CD1c-positive myeloid dendritic cell (primary cell): Measurements from ENCODE around the gene HCST.
A peak's percentile ranks its signal among the peaks of the same experiment; 100 is the strongest.
"Not testable (repeated sequence)": the region's sequence is repeated elsewhere in the genome, so short reads cannot be mapped to it uniquely, and the experiment has no call there.

Source experiments
- DNase-seq: peaks from one replicate; pipeline ENCODE4 v3.0.0-alpha.2; 2016; ENCODE audit errors: extremely low spot score

HCST gene

DNA sequence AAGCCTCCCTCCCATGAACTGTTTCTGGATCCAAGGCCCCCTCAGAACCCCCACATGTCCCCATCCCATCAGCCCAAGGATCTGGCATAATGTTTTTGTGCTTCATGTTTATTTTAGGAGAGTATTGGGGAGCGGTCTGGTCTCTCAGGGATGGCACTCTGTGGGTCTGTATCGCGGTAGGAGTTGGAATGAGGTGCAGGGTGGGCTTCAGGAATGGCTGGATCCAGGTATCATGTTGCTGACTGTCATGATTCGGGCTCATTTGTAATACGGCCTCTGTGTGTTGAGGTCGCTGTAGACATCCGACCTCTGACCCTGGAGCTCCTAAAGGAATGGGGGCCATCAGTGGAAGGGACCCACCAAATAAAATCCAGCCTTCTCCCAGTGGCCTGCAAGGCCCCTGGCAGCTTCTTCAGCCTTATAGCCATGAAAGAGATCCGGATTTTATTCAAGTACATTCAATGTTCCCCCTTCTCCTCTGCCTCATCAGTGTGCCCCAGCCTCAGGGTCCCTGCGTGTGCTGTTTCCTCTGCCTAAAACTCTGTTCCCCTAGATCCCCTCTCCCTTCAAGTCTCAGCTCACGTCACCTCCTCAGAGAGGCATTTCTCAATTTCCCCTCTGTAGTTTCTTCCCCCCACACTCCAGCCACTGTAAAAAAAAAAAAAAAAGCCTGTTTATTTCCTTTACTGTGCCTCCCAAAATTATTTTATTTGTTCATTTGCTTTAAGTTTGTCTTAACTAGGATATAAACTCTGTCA, 2.2 kb downstream of the HCST start:
- DNase-seq, result peak; percentile 81

DNA sequence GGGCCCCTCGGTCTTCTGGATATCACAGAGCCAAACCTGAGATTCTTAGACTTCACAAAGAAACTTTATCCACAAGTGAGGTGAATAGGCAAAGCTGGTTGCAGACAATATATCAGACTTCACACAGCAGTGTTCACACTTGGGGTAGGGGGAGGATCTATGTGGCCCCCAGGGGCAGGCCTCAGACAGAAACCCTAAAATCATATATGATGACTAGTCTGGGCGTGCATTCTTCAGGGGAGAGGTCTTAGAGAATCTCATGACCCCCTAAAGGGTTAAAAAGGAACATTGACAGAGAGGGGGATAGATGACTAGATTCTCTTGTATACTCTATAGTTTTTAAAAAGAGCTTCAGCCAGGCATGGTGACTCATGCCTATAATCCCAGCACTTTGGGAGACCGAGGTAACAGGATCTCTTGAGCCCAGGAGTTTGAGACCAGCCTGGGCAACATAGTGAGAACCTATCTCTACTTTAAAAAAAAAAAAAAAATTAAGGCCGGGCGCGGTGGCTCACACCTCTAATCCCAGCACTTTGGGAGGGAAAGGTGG, 2.9 kb downstream of the HCST start:
- peak; percentile 15 for DNase-seq

DNA sequence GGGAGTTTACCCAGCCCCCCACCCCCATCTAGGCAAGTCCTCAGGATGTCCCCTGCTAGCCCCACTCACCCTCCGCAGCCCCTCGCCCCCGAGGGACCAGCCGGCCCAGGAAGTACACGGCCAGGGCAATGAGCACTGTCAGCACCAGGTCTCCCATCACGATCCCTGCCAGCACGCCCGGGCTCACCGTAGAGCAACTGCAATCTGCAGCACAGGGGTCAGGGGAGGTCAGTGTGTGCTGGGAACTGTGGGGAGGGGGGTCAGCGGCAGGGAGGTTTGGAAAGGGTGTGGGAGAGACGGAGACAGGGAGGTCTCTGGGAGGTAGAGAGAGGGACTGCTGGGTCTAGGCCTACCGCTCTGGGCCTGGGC, 5.0 kb downstream of the HCST start:
- DNase-seq, result no peak

DNA sequence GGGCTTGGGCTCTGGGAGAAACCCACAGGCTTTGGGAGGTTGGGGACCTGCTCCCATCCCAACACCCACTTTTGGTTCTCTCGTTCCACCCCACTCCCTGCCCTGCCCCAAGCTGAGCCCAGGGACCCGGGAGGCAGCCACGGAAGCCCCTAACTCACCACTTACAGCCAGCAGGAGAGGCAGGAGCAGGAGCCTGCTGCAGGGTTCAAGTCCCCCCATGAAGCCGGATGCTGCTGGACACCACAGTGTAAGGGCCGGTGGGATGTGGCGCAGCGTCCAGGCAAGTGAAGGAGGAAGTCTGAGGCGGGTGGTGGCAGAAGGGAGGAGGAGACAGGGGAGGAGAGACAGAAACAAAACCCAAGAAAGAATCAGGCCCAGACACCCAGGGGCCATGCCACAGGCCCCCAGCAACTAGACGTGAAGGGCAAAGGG, 5.7 kb downstream of the HCST start, which contains the start of gene TYROBP:
Gene TYROBP (minus strand): TSS at position 286 of the 432 bp plus-strand sequence. CDS start 67 bp downstream, at position 219.
- DNase-seq, result peak; percentile 52

GRCh38 chr19:35908973-35909683, 6.8 kb downstream of the HCST start:
- DNase-seq, result peak; percentile 97

DNA sequence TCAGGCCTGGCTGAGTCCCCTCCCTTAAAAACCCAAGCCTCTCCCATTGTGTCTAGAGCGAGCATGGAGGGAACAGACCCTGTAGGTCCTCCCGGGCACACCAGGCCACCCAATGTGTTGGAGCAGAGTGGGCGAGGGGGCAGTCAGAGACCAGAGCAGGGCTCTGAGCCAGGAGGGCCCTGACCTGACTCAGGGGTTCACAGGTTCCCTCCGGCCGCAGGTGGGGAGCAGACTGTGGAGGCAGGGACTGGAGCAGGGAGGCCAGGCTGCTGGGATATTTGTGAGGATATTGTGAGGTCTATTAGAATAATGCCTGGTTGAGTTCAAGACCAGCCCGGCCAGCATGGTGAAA, 7.3 kb downstream of the HCST start:
- DNase-seq, result no peak

- DNase-seq, result not testable (repeated sequence)
Measured at GRCh38 chr19:35910355-35910754, 8.0 kb downstream of the HCST start.

- no peak for DNase-seq
Measured at GRCh38 chr19:35911173-35911572, 8.8 kb downstream of the HCST start.

DNA sequence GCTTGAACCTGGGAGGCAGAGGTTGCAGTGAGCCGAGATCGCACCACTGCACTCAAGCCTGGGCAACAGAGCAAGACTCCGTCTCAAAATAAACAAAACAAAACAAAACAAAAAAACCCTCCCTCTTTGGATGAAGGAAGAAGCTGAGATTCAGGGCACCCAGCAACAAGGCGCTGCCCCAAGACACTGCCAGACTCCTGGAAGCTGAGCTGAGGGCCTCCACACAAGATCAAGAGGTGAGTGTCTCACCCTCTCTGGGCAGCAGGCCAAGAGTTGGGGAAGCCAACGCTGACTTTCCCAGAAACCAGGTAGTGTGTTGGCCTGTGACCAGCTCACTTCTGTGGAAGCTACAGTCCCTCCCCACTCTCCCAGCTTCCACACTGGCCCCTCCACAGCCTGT, 9.5 kb downstream of the HCST start:
- peak; percentile 70 for DNase-seq

DNA sequence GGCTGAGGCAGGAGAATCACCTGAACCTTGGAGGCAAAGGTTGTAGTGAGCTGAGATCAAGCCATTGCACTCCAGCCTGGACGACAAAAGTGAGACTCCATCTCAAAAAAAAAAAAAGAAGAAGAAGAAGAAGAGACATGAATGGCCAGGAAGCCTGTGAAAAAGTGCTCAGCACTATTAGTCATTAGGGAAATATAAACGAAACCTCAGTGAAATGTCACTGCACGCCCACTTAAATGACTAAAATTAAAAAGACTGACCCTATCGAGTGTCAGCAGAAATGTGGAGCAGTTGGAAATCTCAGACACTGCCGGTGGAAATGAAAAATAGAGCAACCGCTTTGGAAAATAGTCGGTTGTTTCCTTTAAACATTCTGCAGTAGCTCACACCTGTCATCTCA, 11.3 kb downstream of the HCST start:
- peak; percentile 94 for DNase-seq

GRCh38 chr19:35915443-35915842, 13.1 kb downstream of the HCST start:
- peak; percentile 89 for DNase-seq

DNA sequence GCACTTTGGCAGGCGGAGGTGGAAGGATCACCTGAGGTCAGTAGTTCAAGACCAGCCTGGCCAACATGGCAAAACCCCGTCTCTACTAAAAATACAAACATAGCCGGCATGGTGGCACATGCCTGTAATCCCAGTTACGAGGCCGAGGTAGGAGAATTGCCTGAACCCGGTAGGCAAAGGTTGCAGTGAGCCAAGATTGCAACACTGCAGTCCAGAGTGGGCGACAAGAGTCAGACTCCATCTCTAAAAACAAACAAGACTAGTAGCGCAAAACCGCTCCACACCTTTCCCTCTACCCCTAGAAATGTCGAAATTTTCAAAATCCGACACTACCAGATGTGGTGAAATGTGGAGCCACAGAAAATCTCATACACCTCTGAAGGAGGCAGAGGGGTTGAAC, 17.0 kb downstream of the HCST start:
- DNase-seq, result no peak

GRCh38 chr19:35921012-35921411, 18.7 kb downstream of the HCST start:
- no peak for DNase-seq

- DNase-seq, result no peak
Measured at GRCh38 chr19:35925501-35925900, 23.2 kb downstream of the HCST start.

GRCh38 chr19:35928507-35928906, 26.2 kb downstream of the HCST start:
- peak; percentile 13 for DNase-seq

DNA sequence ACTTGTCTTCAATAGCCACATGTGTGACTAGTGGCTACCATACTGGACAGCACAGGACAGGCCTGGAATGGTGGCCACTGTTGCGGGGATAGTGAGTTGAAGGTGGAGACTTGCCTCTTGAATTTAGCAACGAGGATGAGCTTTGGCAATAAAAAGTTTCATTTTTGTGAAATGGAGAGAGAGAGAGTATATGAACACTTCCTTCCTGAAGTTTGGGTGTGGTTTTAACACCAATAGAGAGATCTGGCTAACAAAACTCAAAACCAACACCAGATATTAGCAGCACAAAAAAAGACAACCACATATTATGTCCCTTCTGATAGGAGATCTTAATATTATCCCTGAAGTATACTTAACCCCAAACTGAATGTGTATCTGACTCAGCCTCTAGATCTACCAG, 27.5 kb downstream of the HCST start:
- DNase-seq, result peak; percentile 37

DNA sequence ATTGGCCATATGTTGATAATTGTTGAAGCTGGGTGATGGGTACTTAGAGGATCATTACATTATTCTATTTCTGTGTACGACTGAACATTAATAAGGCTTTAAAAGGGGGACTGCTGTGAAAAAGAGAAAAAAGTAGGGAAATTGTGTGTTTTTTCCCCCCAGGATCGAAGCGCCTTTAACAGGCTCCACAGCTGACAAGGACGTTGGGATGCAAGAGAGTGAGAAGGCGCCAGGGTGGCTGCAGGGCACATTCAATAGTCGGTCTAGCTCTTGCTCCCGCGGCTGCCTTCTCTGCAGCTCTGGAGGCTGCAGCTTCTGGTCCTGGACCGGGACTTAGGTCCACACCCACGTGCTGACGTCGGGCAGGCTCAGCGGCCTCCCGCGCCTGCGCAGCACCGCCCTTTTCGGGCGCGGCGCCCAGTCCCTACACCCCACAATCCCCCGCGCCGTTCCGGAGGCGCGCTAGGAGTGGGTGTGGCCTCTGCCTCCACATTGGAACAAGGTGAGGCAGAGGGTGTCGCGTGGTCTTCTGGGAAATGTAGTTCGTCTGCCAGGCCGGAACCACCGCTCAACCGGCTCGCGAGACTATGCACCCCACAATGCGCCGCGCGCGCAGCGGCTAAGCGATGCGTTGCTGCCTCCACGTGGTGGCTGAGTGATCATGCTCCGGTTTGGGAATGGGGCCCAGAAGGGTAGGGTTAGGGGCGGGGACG, 29.0 kb downstream of the HCST start:
- DNase-seq, result peak; percentile 100

GRCh38 chr19:35931874-35932202, 29.5 kb downstream of the HCST start:
- DNase-seq, result no peak

- DNase-seq, result no peak
Measured at GRCh38 chr19:35932291-35932936, 30.1 kb downstream of the HCST start.

DNA sequence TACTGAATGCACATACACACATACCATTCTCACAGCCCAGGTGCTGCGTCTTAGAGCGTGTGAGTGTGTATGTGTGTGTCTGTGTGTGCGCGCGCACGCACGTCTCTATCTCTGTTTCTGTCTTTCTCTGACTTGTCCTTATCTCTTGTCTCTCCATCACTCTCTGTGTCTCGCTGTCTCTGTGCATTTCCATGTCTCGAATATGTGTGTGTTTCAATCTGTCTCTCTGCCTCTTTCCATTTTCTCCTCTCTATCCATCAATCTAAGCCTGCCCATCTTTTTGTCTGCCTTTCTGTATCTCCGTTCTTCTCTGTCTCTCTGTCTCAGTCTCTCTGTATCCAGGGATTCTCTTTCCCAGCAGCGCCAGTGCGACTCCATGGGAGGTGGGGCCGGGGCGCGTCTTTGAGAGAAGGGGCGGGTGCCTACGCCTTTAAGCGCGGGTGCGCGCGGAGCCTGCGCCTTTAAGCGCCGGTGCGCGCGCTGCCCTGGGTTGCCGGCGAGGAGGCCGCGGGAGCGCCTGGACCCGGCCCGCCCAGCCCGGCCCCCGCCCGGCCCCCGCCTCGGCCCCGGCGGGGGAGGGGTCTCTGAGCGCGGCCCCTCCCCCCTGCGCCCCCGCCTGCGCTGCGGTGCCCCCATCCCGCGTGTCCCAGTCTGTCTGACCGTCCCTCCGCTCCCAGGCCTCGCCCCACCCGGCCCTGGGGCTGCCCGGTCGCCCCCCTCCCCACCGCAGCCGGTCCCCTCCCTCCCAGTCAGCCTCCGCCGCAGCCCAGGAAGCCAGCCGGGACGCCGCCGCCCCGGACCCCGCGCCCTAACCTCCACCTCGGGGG, 33.8 kb downstream of the HCST start, which contains the start of gene LRFN3:
Gene LRFN3 (plus strand): TSS at position 464 of the 827 bp plus-strand sequence. CDS start 3,052 bp downstream, outside the sequence.
- peak; percentile 15 for DNase-seq

DNA sequence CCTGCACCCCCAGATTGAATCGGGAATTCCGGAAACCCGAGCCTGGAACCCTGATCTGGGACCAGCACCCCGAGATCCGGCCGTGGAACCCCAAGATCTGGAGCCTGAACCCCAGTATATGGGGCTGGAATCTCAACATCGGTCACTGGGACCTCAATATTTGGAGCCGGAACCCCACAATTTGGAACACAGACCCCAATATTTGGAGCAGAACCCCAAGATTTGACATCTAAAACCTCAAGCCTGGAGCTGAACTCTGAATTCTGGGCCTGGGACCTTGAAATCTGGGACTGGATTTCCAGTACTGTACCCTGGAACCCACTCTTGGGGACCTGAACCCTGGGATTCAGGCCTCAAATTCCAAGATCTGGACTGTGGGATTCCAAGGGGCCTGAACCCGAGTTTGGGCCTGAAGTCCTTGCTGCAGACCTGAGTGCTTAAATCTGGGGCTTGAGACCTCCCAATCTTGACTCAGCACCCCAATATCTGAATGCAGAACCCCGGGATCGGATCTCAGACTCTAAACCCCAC, 34.5 kb downstream of the HCST start:
- DNase-seq, result no peak
